Testis (tissue), 3 donors: ENCODE measurements around the gene SLC12A9. TPM values are rescaled to one million over a fixed set of nuclear protein-coding genes. Genes with fewer than 3 reads are reported as not detected.
"Not testable (repeated sequence)": the region's sequence is repeated elsewhere in the genome, so short reads cannot be mapped to it uniquely, and the experiment has no call there.

Experiments
- DNase-seq: peaks from one replicate; pipeline ENCODE4 v3.0.0-alpha.2; 2019
- H3K27ac ChIP-seq, 2 donors: fragments of 200-600 bp; sonication (generic); one replicate each; pipeline ENCODE4 v1.5.1; 2019
- H3K27me3 ChIP-seq: fragments of 200-600 bp; sonication (generic); one replicate; pipeline ENCODE4 v1.5.1; 2019
- H3K36me3 ChIP-seq: fragments of 200-600 bp; sonication (generic); one replicate; pipeline ENCODE4 v1.5.1; 2017; ENCODE audit warnings: low read depth; ENCODE audit errors: missing control alignments
- H3K4me1 ChIP-seq: fragments of 200-600 bp; sonication (generic); one replicate; pipeline ENCODE4 v1.5.1; 2019
- H3K4me3 ChIP-seq, 2 donors: fragments of 200-600 bp; sonication (generic); one replicate each; pipeline ENCODE4 v1.5.1; 2017 to 2019
- H3K9me3 ChIP-seq: fragments of 200-600 bp; sonication (generic); one replicate; pipeline ENCODE4 v1.5.1; 2017
- CTCF ChIP-seq, 3 experiments: fragments of 450-650 bp in 2 of 3; fragments of 200-600 bp in 1 of 3; sonication (generic) in 1 of 3; IDR thresholded peaks; one replicate each; pipeline ENCODE4 v1.5.1; 2016 to 2019; ENCODE audit warnings: antibody characterized with exemption in 3 of 3, mild to moderate bottlenecking in 2 of 3, moderate library complexity in 1 of 3
- POLR2A ChIP-seq: fragments of 450-650 bp; IDR thresholded peaks from one replicate; pipeline ENCODE4 v1.6.1; 2017; ENCODE audit warnings: antibody characterized with exemption, mild to moderate bottlenecking, moderate library complexity
- WGBS, 2 donors: methylation state at CpG; one replicate each; pipeline ENCODE4 v1.1.5; 2018; 5-methylcytosine and 5-hydroxymethylcytosine counted together
- intact Hi-C: fragments of 100-400 bp; cut with DNase I; formaldehyde crosslinking; loops from one replicate; pipeline ENCODE4 v1.15.1; 2023; ENCODE audit warnings: low total_unique reads
- polyA plus RNA-seq: library from polyadenylated mRNA; stranded (reverse); fragments of 350-450 nt; fragmentation: Illumina TruSeq; extraction: RNeasy Lipid Tissue Mini Kit (QIAGEN cat#74804); gene quantifications from one replicate; pipeline ENCODE4 v1.2.3, GENCODE V29; 2014; ENCODE audit warnings: low read depth, low replicate concordance; ENCODE audit not compliant: insufficient read depth
- total RNA-seq, 2 donors: library from RNA; depleted of rRNA; stranded (reverse); fragments of >200 nt; gene quantifications; one replicate each; pipeline ENCODE4 v1.2.3, GENCODE V29; 2016

The SLC12A9 gene
- total and polyA plus RNA-seq, 3 donors from 2014 or later, result 12.8 to 18.9 (median 13.8) TPM

DNA sequence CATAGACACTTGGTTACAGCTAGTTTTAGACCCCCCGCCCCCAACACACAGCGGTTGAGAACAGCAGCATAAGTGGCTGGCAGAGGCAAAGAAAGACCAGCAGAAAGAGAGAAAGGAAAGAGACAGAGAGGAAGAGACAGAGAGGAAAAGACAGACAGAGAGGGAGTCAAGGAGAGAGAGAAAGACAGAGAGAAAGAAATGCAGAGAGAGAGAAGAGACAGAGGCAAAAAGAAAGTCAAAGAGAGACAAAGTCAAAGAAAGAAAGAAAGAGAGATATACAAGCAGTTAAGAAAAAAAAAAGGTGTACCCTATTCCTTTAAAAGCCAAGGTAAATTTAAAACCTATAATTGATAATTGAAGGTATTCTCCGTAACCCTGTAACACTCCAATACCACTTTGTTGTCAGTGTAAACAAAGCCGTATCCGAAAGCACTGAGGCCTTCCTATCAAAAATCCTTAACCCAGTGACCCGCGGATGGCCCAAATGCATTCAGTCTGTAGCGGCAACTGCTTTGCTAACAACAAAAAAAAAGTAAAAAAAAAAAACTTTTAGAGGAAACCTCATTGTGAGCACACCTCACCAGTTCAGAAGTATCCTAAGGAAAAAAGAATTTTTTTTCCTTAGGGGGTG, 11.9 kb upstream of the SLC12A9 start:
- 75 to 80% methylated on average over 8 of the region's 8 CpGs for whole genome bisulfite sequencing, 2 donors
- H3K27me3 ChIP-seq, result no peaks in the 10 kb centered on the region
- no peaks in the 10 kb centered on the region for H3K9me3 ChIP-seq
- no peak overlapping the region for H3K4me3 ChIP-seq
- no peak for TF ChIP-seq CTCF (IDR thresholded peaks at IDR 0.05)
- no peak for TF ChIP-seq POLR2A
- H3K27ac ChIP-seq, result no peak overlapping the region
- intact Hi-C loops, result no loop called here
- no peaks in the 10 kb centered on the region for H3K36me3 ChIP-seq
- DNase-seq, result no peak
- H3K4me1 ChIP-seq, result peaks cover 14% of the 10 kb centered on the region

DNA sequence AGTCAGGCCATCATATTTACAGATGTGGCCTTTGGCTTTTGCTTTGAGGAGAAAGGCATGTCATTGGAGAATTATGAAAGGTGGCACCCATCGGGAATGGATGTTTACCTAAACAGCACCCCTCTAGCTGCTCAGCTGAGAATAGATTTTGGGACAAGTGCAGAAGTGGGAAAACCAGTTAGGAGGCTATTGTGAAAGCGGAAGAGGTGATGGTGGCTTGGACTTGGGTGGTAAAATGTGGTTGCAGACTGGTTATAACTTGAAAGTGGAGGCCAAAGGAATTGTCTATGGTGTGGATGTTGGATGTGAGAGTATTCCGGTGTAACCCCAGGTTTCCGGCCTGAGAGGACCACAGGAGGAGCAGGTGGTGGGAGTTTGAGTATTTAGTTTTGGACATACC, 5.2 kb upstream of the SLC12A9 start:
- 96 to 98% methylated on average over 4 of the region's 4 CpGs for WGBS, 2 donors
- intact Hi-C loops, result no loop called here
- TF ChIP-seq CTCF (IDR thresholded peaks at IDR 0.05) (no peak), POLR2A (no peak)
- no peaks in the 10 kb centered on the region for H3K27me3 ChIP-seq
- no peak for DNase-seq
- H3K4me1 ChIP-seq, result no peaks in the 10 kb centered on the region
- H3K36me3 ChIP-seq, result no peaks in the 10 kb centered on the region
- no peaks in the 10 kb centered on the region for H3K9me3 ChIP-seq
- no peak overlapping the region for H3K27ac ChIP-seq
- no peak overlapping the region for H3K4me3 ChIP-seq

- intact Hi-C loops, result loop anchor here (5.0 kb wide), 2 partner anchors 52 to 147 kb away; partner anchors contain the start of gene POP7
- DNase-seq, result no peak
- no peaks in the 10 kb centered on the region for H3K27me3 ChIP-seq
- no peak overlapping the region for H3K27ac ChIP-seq
- 91 to 94% methylated on average over 12 to 14 of the region's 14 CpGs for WGBS, 2 donors
- H3K4me3 ChIP-seq, result no peak overlapping the region
- TF ChIP-seq POLR2A (no peak), CTCF (IDR thresholded peaks at IDR 0.05) (no peak)
- no peaks in the 10 kb centered on the region for H3K36me3 ChIP-seq
- peaks cover 6% of the 10 kb centered on the region for H3K4me1 ChIP-seq
- H3K9me3 ChIP-seq, result no peaks in the 10 kb centered on the region
Measured at GRCh38 chr7:100854146-100854895, 1.8 kb downstream of the SLC12A9 start.

- H3K9me3 ChIP-seq, H3K27me3 ChIP-seq, H3K36me3 ChIP-seq, H3K27ac ChIP-seq, H3K4me1 ChIP-seq, H3K4me3 ChIP-seq, DNase-seq: not testable (repeated sequence)
- intact Hi-C loops, result loop anchor here (5.0 kb wide), 2 partner anchors 53 to 148 kb away; partner anchors contain the start of gene POP7
- 92 to 94% methylated on average over 9 of the region's 9 CpGs for WGBS, 2 donors
Measured at GRCh38 chr7:100854899-100855298, 2.4 kb downstream of the SLC12A9 start.

- Histone ChIP-seq H3K4me3 (no peak overlapping the region), H3K4me1 (peaks cover 6% of the 10 kb centered on the region), H3K27me3 (no peaks in the 10 kb centered on the region), H3K36me3 (no peaks in the 10 kb centered on the region), H3K9me3 (no peaks in the 10 kb centered on the region), H3K27ac (no peak overlapping the region)
- intact Hi-C loops, result no loop called here
- no peak for TF ChIP-seq POLR2A
- TF ChIP-seq CTCF (IDR thresholded peaks at IDR 0.05), result no peak
- DNase-seq, result no peak
- 70 to 91% methylated on average over 6 to 10 of the region's 10 CpGs for WGBS, 2 donors
Measured at GRCh38 chr7:100855515-100855914, 3.0 kb downstream of the SLC12A9 start.
